Measurements from ENCODE around the gene NRL. TPM values are rescaled to one million over a fixed set of nuclear protein-coding genes. Genes with fewer than 3 reads are reported as not detected.

The NRL gene
- total RNA-seq (2014; rRNA removed; shearing (Covaris generic)) = 3.1 and 4.6 TPM in 2 replicates
- total RNA-seq (2022) = 7.5 and 8.1 TPM in 2 replicates
- percentile 54 among the genes with signal in this experiment for Bru-seq, nascent RNA
- percentile 50 among the genes with signal in this experiment for BruChase-seq, experiment 1, labeled RNA remaining after a 6-hour chase
- percentile 51 among the genes with signal in this experiment for BruChase-seq, experiment 2, labeled RNA remaining after a 2-hour chase
- long read RNA-seq, partial matches to known transcripts = 0 of 87 reads
- long read RNA-seq, other reads (novel, unspliced or antisense) = 85 of 87 reads

DNA sequence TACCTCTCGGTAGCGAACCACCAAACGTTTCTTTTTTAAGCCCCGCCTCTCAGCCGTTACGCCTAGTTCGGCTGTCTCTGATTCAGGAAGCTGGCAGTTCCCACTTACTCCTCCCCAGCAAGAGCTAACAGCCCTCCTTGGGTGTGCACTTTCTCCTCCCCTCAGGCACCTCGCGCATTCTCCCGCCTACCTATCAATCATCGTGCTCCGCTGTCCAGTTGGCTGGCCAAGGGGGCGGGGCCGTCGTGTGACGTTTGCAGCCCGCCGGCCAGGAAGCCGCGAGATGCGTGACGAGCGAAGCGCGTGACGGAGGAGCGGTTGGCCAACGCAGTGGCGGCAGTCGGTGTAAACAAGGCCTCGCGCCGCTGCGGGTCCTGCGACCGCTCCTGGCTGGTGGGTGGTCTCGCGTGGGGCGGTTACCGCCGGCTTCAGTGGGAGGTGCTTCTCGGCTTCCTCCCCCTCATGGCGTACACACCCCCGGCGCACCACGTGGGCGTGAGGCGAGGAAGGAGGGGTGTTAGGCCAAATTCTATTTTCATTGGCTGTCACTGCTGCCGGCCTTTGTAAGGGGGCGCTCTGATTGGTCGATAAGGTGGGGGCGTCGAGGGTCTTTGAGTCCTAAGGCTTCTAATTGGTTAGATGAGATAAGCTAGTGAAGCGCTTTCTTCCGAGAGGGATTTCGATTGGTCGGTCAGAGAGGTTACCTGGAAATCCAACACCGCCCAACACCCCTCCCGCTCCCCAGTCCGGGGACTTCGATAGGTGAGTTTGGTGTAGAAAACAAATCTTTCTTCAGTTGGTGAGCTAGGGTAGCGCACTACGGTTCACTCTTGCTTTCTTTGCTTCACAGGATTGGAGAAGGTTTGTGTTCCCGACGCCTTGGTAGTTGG lies at the start of gene NRL, which contains the start of gene DCAF11:
NRL (minus strand) TSS at position 418 of the 890 bp plus-strand sequence. CDS start 32,101 bp downstream, outside the sequence.
DCAF11 (plus strand) TSS at position 246 of the 890 bp plus-strand sequence. CDS start 818 bp downstream, outside the sequence.
- peaks cover 15% of the 10 kb centered on the region for H3K4me1 ChIP-seq (ENCODE audit: insufficient read depth, low read length, poor library complexity, severe bottlenecking)
- TF ChIP-seq CTCF (conservative IDR thresholded peaks at IDR 0.05; ENCODE audit: low read length) (no peak), EZH2phosphoT487 (IDR thresholded peaks at IDR 0.05; ENCODE audit: borderline replicate concordance, low read depth, low read length) (no peak)
- intact Hi-C loops (cut with micrococcal nuclease; ENCODE audit: unreplicated experiment) = loop anchor here (1.0 kb wide), 4 partner anchors 20 to 47 kb away; partner anchors contain the start of genes EMC9, IRF9, PCK2 and PSME1
- H3K27ac ChIP-seq (ENCODE audit: low read depth, low read length, poor library complexity, severe bottlenecking) = peak within 1 kb of the TSS; percentile 93
- H3K9me2 ChIP-seq (ENCODE audit: insufficient read depth, low read length) = no peaks in the 10 kb centered on the region
- no peaks in the 10 kb centered on the region for H4K20me1 ChIP-seq (ENCODE audit: insufficient read depth, low read length)
- H3K79me2 ChIP-seq (ENCODE audit: insufficient read depth, low read depth, low read length) = peaks cover 8% of the 10 kb centered on the region; the same call in 1 of the 2 replicates
- H3K9me3 ChIP-seq (ENCODE audit: low read length) = no peaks in the 10 kb centered on the region
- peak; percentile 99 for DNase-seq (ENCODE audit: low spot score)
- H3K4me2 ChIP-seq (ENCODE audit: low read length) = peak within 1 kb of the TSS; percentile 95
- POLR2A ChIA-PET = interaction anchor here (0.5 to 4.2 kb wide), 20 partner anchors 10 to 161 kb away, joined by 3 to 64 read pairs (median 4); partner anchors contain the start of genes DHRS4, EMC9, IRF9 and PCK2
- BruUV-seq (replicated peaks) = no TSS peak
- H2AFZ ChIP-seq (ENCODE audit: low read length) = peak within 1 kb of the TSS; percentile 90
- H3K4me3 ChIP-seq (ENCODE audit: low read depth, low read length, poor library complexity, severe bottlenecking) = peak within 1 kb of the TSS; percentile 91
- peaks cover 34% of the 10 kb centered on the region for H3K36me3 ChIP-seq (ENCODE audit: insufficient read depth, low read length)
- CTCF ChIA-PET (ENCODE audit: unreplicated experiment) = interaction anchor here (0.7 to 2.7 kb wide), 7 partner anchors 9 to 128 kb away, joined by 3 to 12 read pairs (median 5); partner anchors contain the start of genes IRF9, PSME1 and TINF2

- Histone ChIP-seq H3K36me3 (ENCODE audit: insufficient read depth, low read length) (peaks cover 66% of the 10 kb centered on the region), H3K9me3 (ENCODE audit: low read length) (no peaks in the 10 kb centered on the region), H2AFZ (ENCODE audit: low read length) (no peak overlapping the region), H3K79me2 (ENCODE audit: insufficient read depth, low read depth, low read length) (peaks cover 7% of the 10 kb centered on the region; the same call in 1 of the 2 replicates), H3K4me3 (ENCODE audit: low read depth, low read length, poor library complexity, severe bottlenecking) (peak overlapping the region; percentile 70), H3K27ac (ENCODE audit: low read depth, low read length, poor library complexity, severe bottlenecking) (peak overlapping the region; percentile 68), H3K9me2 (ENCODE audit: insufficient read depth, low read length) (no peaks in the 10 kb centered on the region), H4K20me1 (ENCODE audit: insufficient read depth, low read length) (no peaks in the 10 kb centered on the region), H3K4me2 (ENCODE audit: low read length) (peak overlapping the region; percentile 83), H3K4me1 (ENCODE audit: insufficient read depth, low read length, poor library complexity, severe bottlenecking) (peaks cover 16% of the 10 kb centered on the region)
- ChIA-PET CTCF (ENCODE audit: unreplicated experiment) (interaction anchor here (1.6 to 2.1 kb wide), 2 partner anchors 54 to 68 kb away, joined by 4 to 8 read pairs; partner anchors contain the start of gene PCK2), POLR2A (interaction anchor here (1.0 to 2.7 kb wide), 4 partner anchors 15 to 52 kb away, joined by 3 to 15 read pairs (median 4); partner anchors contain the start of genes PSME2 and RNF31)
- no peak for DNase-seq (ENCODE audit: low spot score)
- no peak for TF ChIP-seq CTCF (conservative IDR thresholded peaks at IDR 0.05; ENCODE audit: low read length)
- intact Hi-C loops (cut with micrococcal nuclease; ENCODE audit: unreplicated experiment) = no loop called here
- no TSS peak for BruUV-seq (replicated peaks)
Observed at GRCh38 chr14:24162093-24162492, 47.3 kb upstream of the NRL start.
